ENCODE measurements around the gene HOXC13. TPM values are rescaled to one million over a fixed set of nuclear protein-coding genes. Genes with fewer than 3 reads are reported as not detected.

Gene HOXC13
- total and polyA plus RNA-seq, 8 donors = not detected

DNA sequence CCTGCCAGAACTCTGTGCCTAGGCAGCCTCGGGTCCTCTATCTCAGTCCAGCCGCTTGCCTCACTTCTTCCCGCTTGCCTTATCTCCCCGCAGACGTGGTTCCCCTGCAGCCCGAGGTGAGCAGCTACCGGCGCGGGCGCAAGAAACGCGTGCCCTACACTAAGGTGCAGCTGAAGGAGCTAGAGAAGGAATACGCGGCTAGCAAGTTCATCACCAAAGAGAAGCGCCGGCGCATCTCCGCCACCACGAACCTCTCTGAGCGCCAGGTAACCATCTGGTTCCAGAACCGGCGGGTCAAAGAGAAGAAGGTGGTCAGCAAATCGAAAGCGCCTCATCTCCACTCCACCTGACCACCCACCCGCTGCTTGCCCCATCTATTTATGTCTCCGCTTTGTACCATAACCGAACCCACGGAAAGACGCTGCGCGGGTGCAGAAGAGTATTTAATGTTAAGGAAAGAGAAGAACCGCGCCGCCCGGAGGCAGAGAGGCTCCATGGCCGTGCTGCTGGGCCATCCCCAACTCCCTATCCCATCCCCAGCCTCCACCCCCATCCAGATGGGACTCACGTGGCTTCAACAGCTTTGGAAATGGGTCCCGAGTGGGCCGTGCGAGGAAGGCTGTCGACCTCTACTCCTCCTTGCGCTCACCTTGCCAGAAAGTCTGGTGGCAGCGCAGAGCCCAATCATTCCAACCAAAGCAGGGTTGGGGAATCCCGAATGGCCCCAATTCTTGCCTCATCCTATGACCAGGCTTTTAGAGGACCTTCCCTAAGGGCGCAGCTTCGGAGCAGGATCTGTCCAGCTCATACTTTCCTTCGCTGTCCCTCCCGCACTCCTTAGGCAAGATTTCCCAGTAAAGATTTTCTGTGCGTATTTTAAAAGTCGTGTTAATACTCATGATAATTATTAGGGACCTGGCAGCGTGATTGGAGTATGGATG, 6.5 kb downstream of the HOXC13 start:
- intact Hi-C loops (cut with DNase I) = no loop called here
- H3K4me1 ChIP-seq = no peaks in the 10 kb centered on the region
- H3K27me3 ChIP-seq = peaks cover 97 to 100% of the 10 kb centered on the region in 2 donors
- H3K36me3 ChIP-seq = no peaks in the 10 kb centered on the region
- TF ChIP-seq, protein P1, sequence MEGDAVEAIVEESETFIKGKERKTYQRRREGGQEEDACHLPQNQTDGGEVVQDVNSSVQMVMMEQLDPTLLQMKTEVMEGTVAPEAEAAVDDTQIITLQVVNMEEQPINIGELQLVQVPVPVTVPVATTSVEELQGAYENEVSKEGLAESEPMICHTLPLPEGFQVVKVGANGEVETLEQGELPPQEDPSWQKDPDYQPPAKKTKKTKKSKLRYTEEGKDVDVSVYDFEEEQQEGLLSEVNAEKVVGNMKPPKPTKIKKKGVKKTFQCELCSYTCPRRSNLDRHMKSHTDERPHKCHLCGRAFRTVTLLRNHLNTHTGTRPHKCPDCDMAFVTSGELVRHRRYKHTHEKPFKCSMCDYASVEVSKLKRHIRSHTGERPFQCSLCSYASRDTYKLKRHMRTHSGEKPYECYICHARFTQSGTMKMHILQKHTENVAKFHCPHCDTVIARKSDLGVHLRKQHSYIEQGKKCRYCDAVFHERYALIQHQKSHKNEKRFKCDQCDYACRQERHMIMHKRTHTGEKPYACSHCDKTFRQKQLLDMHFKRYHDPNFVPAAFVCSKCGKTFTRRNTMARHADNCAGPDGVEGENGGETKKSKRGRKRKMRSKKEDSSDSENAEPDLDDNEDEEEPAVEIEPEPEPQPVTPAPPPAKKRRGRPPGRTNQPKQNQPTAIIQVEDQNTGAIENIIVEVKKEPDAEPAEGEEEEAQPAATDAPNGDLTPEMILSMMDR (IDR thresholded peaks at IDR 0.05) = no peak
- ATAC-seq = no peak
- no peaks in the 10 kb centered on the region for H3K9me3 ChIP-seq
- DNase-seq = peak in 1 of 4 donors; percentile 50
- no peak overlapping the region for H3K4me3 ChIP-seq
- no peak overlapping the region for H3K27ac ChIP-seq

DNA sequence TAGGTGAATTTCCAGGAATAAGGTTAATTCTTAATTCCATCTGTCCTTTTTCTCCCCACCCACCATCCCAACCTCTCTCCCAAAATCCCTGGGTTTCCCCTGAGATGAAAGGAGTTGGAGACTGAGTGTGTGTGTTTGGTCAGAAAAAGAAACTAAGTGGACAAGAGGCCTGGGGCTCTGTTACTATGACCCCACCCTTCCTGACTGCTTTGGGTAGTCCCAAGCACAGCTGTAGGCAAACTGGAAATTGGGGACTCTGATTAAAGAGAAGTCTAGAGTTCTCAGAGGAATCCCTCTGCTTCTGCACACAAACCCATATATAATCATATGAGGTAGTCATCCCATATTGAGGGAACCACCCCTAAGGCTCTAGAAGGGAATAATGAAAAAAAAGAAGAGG, 9.1 kb downstream of the HOXC13 start:
- intact Hi-C loops (cut with DNase I) = no loop called here
- Histone ChIP-seq H3K4me3 (no peak overlapping the region), H3K4me1 (peaks cover 0 to 7% of the 10 kb centered on the region in 2 donors), H3K36me3 (no peaks in the 10 kb centered on the region), H3K27ac (no peak overlapping the region), H3K9me3 (no peaks in the 10 kb centered on the region), H3K27me3 (peaks cover 99 to 100% of the 10 kb centered on the region in 2 donors)
- TF ChIP-seq, protein P1 (IDR thresholded peaks at IDR 0.05) = no peak
- no peak for DNase-seq
- no peak for ATAC-seq

DNA sequence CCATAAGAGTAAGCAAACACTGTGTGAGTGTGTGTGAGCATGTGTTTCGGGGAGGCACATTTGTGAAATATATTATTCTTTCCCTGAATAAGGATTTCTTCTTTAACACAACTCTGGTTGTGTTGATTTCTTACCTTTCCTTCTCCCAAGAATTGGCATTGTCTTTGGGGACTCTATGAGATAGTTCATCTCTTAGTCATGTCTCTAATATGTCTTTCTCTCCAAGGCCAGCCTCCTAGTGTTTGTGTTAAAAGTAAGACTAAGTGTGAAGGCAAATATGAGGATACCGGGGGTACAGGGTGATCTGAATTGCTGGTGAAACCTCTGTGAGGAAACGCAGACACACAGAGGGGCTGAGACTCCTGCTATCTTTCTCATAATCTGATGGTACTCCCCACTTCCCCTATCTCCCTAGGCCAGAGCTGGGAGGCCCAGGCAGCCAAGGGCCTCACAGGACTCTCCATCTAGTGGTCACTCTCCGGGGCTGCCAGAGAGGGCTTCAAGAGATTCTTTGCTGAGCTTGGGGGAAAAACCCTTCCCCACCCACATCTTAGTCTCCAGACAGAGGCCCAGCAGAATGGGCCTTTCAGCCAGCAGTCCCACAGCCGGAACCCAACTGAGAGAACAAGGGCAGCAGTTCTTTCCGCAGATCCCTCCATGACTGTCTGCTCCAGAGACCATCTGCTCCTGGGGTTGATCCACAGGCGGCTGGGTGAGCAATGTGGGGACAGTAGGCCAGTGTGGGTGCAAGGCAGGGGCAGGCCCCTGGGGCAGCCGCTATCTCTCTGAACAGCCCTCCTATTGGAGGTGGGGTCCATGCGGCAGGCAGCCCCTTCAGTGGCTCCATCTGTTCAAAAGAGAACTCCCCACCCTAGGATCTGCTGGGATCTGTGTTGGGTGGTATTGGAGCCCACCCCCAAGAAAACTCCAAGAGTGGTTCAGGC, 10.3 kb downstream of the HOXC13 start:
- peaks cover 99 to 100% of the 10 kb centered on the region in 2 donors for H3K27me3 ChIP-seq
- ATAC-seq (no peak), DNase-seq (no peak)
- H3K27ac ChIP-seq = no peak overlapping the region
- no peaks in the 10 kb centered on the region for H3K36me3 ChIP-seq
- no peak overlapping the region for H3K4me3 ChIP-seq
- TF ChIP-seq, protein P1 (IDR thresholded peaks at IDR 0.05) = no peak
- H3K4me1 ChIP-seq = peaks cover 0 to 7% of the 10 kb centered on the region in 2 donors
- H3K9me3 ChIP-seq = no peaks in the 10 kb centered on the region
- intact Hi-C loops (cut with DNase I) = no loop called here

GRCh38 chr12:53949631-53950436, 11.2 kb downstream of the HOXC13 start:
- peaks cover 99 to 100% of the 10 kb centered on the region in 2 donors for H3K27me3 ChIP-seq
- intact Hi-C loops (cut with DNase I) = no loop called here
- H3K4me3 ChIP-seq = no peak overlapping the region
- peaks cover 0 to 7% of the 10 kb centered on the region in 2 donors for H3K4me1 ChIP-seq
- ATAC-seq = no peak
- DNase-seq = peak in 1 of 4 donors; percentile 69
- no peaks in the 10 kb centered on the region for H3K36me3 ChIP-seq
- H3K9me3 ChIP-seq = no peaks in the 10 kb centered on the region
- TF ChIP-seq, protein P1 (IDR thresholded peaks at IDR 0.05) = no peak
- H3K27ac ChIP-seq = no peak overlapping the region

Measured in left lung (tissue), 10 donors.